Measurements from ENCODE around the gene DDI1.

- TF ChIP-seq CTCF (IDR thresholded peaks at IDR 0.05 in 2 of 3, conservative IDR thresholded peaks at IDR 0.05 in 1 of 3; ENCODE audit: borderline replicate concordance in 1 of 3, insufficient read depth in 1 of 3, low read depth in 2 of 3, low read length in 2 of 3) = no peak
- TF ChIP-seq POLR2A (IDR thresholded peaks at IDR 0.05; ENCODE audit: borderline replicate concordance, extremely low read depth, insufficient read depth, insufficient read length) = no peak
- TF ChIP-seq JUND (IDR thresholded peaks at IDR 0.05) = no peak
- TF ChIP-seq POLR2AphosphoS5 (IDR thresholded peaks at IDR 0.05; ENCODE audit: low read depth, low read length) = no peak
Observed at GRCh38 chr11:104033134-104033533, 3.3 kb upstream of the DDI1 start.

All from HCT116 (cell line).